Progenitor cell of endocrine pancreas (in vitro differentiated cells): ENCODE results near the gene ZFR. TPM values are rescaled to one million over a fixed set of nuclear protein-coding genes. Genes with fewer than 3 reads are reported as not detected.

ENCODE experiments used
- DNase-seq: peaks from one replicate; pipeline ENCODE4 v3.0.0; 2021; ENCODE audit warnings: low spot score; ENCODE audit not compliant: unreplicated experiment
- H3K27ac Mint-ChIP-seq: 2 replicates; pipeline ENCODE4 v1.8.0; 2021; ENCODE audit warnings: mild to moderate bottlenecking, moderate library complexity, mixed read lengths
- H3K27me3 Mint-ChIP-seq: 2 replicates; pipeline ENCODE4 v1.8.0; 2021; ENCODE audit warnings: mixed read lengths
- H3K36me3 Mint-ChIP-seq: 2 replicates; pipeline ENCODE4 v1.8.0; 2022; ENCODE audit warnings: mixed read lengths; ENCODE audit not compliant: insufficient read depth
- H3K4me1 Mint-ChIP-seq: 2 replicates; pipeline ENCODE4 v1.8.0; 2021; ENCODE audit warnings: low read depth, mixed read lengths
- H3K4me3 Mint-ChIP-seq: 2 replicates; pipeline ENCODE4 v1.8.0; 2021; ENCODE audit warnings: low read depth, mild to moderate bottlenecking, moderate library complexity, mixed read lengths
- H3K9me3 Mint-ChIP-seq: 2 replicates; pipeline ENCODE4 v1.8.0; 2021; ENCODE audit warnings: low read depth, mixed read lengths
- CTCF ChIP-seq: fragments of 200-600 bp; sonication (generic); IDR thresholded peaks from one replicate; pipeline ENCODE4 v1.5.0; 2021; ENCODE audit warnings: antibody characterized with exemption, mild to moderate bottlenecking; ENCODE audit not compliant: unreplicated experiment
- total RNA-seq: library from RNA; stranded (reverse); gene quantifications from 2 replicates; pipeline ENCODE4 v1.2.1, GENCODE V29; 2021

The ZFR gene
- total RNA-seq, 1 donor from 2014 or later: 75.6 TPM

GRCh38 chr5:32353420-32353819, 91.1 kb downstream of the ZFR start:
- Mint-ChIP-seq H3K9me3 (peaks cover 5% of the 10 kb centered on the region), H3K4me3 (no peak overlapping the region), H3K27me3 (no peaks in the 10 kb centered on the region), H3K4me1 (no peaks in the 10 kb centered on the region), H3K36me3 (peaks cover 21% of the 10 kb centered on the region), H3K27ac (peak overlapping the region; percentile 8)
- DNase-seq: no peak
- no peak for TF ChIP-seq CTCF

GRCh38 chr5:32352685-32353084, 91.9 kb downstream of the ZFR start:
- no peak for DNase-seq
- Mint-ChIP-seq H3K4me1 (no peaks in the 10 kb centered on the region), H3K27me3 (no peaks in the 10 kb centered on the region), H3K4me3 (no peak overlapping the region), H3K36me3 (peaks cover 18% of the 10 kb centered on the region), H3K9me3 (peaks cover 12% of the 10 kb centered on the region), H3K27ac (no peak overlapping the region)
- no peak for TF ChIP-seq CTCF

GRCh38 chr5:32346869-32347268, 97.7 kb downstream of the ZFR start:
- Mint-ChIP-seq H3K9me3 (peaks cover 38% of the 10 kb centered on the region), H3K4me3 (no peak overlapping the region), H3K27me3 (no peaks in the 10 kb centered on the region), H3K36me3 (peaks cover 2% of the 10 kb centered on the region), H3K27ac (no peak overlapping the region), H3K4me1 (no peaks in the 10 kb centered on the region)
- no peak for TF ChIP-seq CTCF
- DNase-seq: no peak

GRCh38 chr5:32343058-32343672, 101.4 kb downstream of the ZFR start:
- no peak for DNase-seq
- Mint-ChIP-seq H3K36me3 (peaks cover 6% of the 10 kb centered on the region), H3K9me3 (peaks cover 36% of the 10 kb centered on the region)

GRCh38 chr5:32342656-32343055, 101.9 kb downstream of the ZFR start:
- no peaks in the 10 kb centered on the region for H3K4me1 Mint-ChIP-seq
- peaks cover 33% of the 10 kb centered on the region for H3K9me3 Mint-ChIP-seq
- H3K27me3 Mint-ChIP-seq: no peaks in the 10 kb centered on the region
- TF ChIP-seq CTCF: no peak
- H3K27ac Mint-ChIP-seq: no peak overlapping the region
- DNase-seq: no peak
- H3K36me3 Mint-ChIP-seq: peaks cover 6% of the 10 kb centered on the region
- no peak overlapping the region for H3K4me3 Mint-ChIP-seq

More at GRCh38 chr5:32343058-32343672, 101.4 kb downstream of the ZFR start:
- Mint-ChIP-seq H3K4me1 (no peaks in the 10 kb centered on the region), H3K4me3 (no peak overlapping the region), H3K27ac (no peak overlapping the region), H3K27me3 (no peaks in the 10 kb centered on the region)
- TF ChIP-seq CTCF: no peak
